SIG-M5 treated with dmso at 0.1 percent for 504 hours (cell line): Measurements from ENCODE around the gene PEPD.
A peak's percentile ranks its signal among the peaks of the same experiment; 100 is the strongest.

Experiments used
- DNase-seq: peaks from one replicate; lab custom pipeline; 2025; ENCODE audit not compliant: unreplicated experiment; lab: John Stamatoyannopoulos, UW

PEPD gene

DNA sequence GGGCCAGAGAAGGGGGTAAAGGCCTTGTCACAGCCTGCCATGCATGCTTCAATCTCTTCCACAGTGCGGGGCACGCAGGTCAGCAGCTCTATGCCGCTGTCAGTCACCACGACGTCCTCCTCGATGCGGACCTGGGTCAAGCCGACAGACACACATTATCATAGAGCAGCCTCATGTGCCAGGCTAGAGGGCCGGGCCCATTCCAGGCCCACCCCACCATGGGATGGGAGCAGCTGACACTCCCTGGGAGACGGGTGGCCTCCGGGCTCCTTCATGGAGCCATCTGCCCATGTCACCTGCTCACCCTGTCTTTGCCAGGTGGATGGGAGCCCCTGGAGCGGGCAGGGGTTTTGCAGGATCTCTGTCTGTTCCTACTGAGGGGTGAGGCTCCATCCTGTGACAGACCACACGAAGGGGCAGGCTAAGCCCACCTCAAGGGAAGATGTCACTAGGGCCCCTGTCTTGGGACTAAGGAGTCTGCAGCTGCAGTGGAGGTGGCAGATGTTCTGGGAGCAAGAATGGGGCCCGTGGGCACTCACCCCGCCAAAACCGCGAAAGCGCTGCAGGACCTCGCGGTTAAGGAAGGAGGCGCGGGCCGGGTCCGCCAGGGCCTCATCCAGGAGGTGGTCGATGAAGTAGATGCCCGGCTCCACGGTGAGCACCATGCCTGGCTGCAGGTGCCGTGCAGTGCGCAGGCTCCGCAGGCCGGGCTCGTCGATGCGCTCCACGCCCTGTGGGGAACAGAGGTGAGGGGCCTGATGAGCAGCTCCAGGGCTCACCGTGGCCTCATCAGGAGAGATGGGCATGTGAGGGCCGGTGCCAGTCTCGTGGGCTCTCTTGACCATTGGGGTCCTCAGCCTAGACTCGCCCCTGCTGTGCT lies 134.0 kb downstream of the PEPD start:
- DNase-seq = no peak

DNA sequence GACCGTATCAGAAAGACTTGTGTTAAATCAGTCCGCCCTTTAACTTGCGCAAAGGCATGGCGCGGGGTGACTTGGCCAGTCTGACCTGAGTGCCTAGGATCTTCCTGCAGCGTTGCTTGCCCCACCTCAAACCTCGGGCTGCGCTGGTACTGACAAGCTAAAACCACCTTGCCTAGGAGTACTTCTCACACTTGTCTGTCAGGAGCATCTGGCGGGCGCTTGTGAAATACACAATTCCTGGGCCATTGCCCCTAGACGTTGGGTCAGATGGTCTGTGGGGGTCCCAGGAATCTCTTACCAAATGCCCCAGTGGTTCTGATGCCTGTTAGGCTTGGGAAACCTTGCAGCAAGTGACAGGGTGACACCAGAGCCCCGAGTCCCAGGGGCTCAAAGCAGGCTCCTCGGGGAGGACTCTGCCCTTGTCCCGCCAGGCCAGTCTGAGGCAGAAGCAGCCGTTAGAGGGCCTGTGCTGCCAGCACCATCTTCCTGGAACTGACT lies 135.2 kb downstream of the PEPD start:
- no peak for DNase-seq

DNA sequence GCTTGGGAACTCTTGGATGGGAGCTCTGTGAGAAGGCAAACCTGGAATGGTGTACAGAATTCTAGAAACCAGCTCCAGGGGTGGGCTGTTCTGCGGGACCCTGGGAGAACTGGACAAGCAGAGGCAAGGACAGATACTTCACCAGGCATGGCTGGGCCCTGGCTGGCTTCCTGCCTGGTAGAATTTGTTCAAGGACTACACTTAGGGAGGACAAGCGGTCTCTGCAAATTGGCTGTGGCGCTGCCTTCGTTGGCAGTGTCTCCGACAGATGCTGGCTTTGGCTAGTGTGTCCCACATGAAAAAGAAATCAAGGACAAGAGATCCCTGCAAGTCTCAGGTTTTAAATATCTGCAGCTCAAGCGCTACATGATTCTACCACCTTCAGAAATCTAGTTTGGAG lies 135.6 kb downstream of the PEPD start:
- DNase-seq = no peak

DNA sequence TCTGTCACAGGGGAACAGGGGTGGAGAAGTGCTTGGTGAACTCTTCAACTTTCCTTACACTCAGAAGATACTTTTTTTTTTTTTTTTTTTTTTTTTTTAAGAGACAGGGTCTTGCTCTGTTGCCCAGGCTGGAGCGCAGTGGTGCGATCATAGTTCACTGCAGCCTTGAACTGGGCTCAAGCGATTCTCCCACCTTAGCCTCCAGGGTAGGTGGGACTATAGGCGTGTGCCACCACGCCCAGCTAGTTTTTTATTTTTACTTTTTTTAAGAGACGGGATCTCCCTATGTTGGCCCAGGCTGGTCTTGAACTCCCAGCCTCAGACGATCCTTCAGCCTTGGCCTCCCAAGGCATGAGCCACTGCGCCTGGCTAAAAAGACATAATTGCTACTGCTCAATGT lies 136.6 kb downstream of the PEPD start:
- DNase-seq = no peak

DNA sequence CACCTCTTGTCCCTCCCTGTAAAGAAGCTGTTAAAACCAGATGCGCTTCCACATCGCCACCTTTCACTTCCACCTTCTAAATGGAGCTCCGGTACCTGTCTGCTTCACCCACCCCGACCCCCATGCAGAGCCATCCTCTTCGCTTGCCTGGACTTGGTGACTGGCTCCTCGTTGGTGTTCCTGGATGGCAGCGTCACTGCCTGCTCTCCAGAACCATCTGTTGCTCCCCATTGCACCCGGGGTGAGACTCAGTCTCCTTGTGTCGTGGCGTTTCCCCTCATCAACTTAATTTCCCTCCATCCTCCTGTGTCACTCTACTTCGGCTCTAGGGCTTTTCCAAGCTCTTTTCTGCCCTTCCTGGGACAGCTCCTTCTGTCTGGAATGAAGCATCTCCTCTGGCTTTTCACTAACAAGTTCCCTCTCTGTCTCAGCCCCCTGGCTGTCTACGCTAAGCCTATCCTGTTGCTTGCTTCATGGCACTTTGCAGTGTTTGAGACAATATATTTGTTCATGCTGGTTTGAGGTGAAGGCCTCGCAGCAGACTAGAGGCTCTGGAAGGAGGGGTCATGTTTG lies 137.8 kb downstream of the PEPD start:
- no peak for DNase-seq

DNA sequence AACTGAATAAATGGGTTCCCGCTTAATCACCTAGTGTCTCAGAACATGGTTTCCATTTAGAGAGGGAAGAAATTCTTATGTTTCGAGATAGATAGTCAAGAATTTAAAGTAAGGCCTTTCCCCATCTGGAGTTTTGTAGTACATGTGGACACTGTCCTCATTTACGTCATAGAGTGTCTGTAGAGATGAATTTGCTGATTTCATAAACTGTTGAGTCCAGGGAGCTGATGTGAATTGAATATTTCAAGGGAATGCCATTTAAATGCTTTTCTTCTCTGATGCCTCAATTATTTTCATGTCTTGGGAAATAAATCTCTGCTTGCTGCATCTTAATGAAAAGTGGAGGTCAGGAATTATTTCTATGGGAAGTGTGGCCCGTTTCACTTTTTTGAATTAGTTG lies 138.6 kb downstream of the PEPD start:
- no peak for DNase-seq

DNA sequence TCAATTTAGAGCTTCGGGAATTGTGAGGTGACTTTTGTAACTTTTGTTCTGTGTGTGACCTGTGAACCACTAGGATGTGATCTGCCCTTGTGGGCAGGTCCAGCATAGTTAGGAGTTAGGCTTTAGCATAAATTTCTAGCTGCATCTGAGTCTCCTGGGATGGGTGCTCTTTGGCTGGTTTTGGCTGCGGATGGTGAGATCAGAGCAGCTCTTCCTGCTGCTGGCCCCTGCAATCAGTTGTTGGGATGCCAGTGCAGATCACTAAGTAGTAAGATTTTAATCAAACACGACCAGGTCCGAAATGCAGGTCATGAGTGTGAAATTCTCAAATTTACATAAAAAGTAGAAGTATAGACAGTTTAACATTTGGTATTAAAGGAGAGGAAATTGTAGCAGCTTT lies 139.6 kb downstream of the PEPD start:
- no peak for DNase-seq

DNA sequence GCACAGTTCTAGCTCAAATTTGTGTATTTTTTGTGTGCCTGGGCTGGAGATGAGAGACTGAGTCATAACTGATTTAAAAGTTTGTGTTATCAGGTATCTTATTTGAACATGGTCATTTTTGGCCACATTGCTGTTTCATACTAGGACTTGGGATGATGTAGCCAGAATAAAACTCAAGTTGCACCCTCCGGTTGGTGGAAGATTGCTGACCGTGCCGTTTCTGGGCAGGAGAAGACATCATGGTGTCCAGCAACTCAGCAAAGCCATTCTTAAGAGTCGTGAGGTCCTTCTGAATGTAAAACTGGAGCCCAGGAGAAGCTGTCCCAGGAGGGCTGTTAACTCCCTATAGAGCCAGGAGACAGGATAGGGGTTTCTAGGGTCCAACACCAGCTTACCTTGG lies 140.5 kb downstream of the PEPD start:
- no peak for DNase-seq

DNA sequence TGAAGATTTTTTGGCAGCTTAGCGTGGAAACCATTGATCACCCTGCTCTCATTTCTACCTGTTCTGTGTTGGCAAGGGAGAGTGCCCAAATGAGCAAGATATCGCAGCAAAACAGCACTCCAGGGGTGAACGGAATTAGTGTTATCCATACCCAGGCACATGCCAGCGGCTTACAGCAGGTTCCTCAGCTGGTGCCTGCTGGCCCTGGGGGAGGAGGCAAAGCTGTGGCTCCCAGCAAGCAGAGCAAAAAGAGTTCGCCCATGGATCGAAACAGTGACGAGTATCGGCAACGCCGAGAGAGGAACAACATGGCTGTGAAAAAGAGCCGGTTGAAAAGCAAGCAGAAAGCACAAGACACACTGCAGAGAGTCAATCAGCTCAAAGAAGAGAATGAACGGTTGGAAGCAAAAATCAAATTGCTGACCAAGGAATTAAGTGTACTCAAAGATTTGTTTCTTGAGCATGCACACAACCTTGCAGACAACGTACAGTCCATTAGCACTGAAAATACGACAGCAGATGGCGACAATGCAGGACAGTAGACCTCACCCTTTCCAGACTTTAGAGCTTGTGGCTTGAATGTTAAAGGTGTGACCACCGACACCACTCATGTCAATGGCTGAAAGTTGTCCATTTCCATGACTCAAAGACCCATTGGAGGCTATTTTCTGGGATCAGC lies 142.3 kb downstream of the PEPD start:
- no peak for DNase-seq

DNA sequence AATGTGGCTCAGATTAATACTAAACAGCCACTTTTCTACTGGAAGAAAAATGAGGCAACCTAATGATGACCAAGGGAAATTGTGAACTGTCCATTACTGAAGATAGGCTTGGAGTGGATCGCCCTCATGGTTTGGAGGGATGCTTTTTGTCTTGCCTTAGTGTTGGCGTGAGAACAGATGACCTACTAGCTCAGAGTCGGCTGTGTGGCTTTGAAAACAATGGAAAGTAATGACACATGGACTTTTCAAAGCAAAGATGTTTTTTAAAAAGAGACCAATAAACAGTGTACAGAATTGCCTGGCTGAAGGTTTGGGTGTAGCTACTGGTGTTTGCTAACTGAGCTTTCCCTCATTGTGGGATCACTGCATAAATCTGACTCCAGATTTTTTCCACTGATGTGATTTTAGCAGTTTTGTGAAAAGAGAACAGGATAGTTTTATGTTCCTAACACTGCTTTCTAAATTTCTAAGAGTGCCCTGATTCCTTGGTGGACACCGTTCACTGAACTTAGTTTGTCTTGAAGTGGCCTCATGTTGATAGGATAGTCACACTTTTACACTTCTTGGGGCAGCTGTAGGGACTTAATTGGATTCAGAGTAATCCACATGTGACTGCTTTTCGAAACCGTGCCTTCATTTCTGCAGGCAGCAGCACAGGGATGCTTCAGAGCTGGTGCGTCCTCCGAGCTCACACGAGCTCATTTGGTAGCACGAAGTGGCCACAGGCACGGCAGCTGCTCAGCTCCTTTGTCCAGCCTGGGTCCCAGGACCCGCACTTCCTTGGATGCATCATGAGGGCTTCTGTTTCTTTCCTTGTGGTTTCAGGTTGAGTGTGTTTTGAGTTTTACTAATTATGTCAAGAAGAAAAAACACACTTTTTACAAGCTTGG lies 143.8 kb downstream of the PEPD start:
- DNase-seq = no peak

DNA sequence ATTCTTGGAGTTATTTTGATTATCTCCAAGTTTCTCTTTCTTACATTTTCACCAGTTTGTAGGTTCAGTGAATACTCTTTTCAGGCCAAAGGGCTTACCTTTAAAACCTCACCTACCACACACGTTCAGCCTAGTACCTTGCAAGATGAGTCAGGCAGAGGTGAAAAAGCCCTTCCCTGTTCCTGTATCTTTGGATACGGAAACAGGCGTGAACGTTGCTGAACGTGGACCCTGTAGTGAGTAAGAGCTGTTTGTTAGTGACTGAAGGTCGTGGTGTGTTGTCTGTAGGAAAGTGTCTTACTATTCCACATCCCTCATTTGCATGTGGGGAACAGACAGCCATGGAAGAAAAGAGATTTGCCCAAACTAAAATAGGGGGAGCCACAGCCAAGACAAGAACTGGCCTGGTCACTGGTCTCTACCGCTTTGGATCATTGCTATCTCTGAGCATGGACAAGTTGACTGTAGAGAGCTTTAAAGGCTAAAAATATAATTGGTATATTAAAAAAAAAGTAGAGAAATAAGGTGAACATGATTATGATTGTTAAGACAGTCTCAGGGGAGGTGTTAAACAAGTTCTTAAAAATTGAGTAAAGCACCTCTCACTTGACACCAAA lies 144.5 kb downstream of the PEPD start:
- no peak for DNase-seq

DNA sequence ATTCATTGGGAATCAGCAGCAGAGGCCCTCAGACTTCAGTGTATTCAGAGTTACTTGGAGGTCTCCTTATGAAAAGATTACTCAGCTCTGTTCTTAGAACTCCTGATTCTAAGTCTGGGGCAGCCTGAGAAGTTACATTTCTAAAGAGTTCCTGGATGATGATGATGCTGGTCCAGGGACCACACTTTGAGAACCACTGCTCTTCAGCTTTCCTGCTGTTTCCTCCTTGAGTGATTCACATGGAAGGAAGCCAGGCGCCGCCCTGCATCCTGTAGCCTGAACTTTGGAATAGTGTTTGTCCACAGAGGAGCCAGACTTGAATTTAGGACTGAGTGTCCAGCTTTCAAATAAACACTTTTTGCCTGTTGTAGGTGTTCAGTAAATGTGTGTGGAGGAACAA lies 145.2 kb downstream of the PEPD start:
- DNase-seq = no peak

DNA sequence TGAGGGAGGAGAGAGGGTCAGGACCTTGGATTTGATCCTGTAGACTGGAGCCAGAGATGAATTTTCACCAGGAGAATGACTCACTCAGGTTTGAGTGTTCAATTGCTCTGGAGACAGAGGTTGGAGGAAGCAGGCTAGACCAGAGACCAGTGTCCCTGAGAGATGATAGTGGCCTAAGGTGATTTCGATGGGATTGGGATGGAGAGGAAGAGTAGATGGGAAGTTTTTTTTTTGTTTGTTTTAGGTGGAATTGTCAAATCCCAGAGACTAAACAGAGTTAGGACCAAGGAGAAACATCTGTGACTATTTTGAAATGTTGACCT lies 145.8 kb downstream of the PEPD start:
- DNase-seq = no peak

DNA sequence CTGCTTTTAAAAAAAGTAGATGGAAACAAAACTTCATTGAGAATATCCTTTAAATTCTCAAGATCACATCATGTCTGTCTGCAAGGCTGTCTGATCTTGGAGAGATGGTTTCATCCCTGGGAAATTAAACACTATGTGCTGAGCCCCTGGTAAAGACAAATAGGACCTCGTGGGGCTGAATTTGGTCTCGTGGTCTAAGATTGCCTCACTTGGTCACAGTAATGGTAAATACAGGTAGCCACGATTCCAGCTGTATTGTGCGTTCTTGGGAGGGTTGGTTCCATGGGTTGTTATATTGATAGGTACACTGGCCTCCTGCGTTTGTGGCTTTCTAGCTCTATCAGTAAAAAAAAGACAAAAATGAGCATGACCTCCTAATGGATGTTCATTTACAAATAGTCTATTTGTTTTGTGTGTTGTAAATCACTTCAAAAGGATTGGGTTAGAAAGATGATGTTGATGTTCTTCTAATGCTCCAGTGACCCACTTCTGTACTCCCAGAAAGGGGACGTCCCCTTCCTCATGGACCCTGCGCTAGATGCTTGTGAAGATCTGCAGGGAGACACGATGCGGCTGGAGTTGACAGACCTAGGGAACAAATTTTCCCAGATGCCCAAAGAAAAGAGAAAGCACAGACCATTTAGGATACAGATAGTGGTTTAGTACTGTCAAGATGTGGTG lies 146.3 kb downstream of the PEPD start:
- no peak for DNase-seq

DNA sequence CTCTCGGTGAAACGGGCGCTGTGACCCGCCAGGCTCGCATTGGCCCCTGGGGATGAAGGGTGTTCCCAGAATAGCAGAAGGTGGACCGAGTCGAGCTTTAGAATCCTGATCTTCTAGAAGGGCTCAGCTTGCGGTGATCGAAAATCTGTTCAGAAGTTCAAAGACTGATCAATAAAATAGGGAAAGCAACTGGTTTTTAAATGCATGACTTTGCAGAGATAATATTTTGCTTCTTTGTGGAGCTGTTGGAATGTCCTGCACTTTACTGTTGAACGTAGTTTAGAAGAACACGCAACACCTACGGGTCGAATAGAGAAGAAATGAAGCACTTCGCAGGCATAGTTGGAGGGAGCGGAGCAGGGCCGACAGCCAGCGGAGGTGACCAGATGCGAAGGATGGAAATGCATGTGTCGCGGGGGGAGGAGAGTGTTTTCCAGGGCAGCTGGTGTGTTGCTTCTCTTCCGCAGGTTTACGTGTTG lies 147.3 kb downstream of the PEPD start:
- DNase-seq = peak; percentile 30

DNA sequence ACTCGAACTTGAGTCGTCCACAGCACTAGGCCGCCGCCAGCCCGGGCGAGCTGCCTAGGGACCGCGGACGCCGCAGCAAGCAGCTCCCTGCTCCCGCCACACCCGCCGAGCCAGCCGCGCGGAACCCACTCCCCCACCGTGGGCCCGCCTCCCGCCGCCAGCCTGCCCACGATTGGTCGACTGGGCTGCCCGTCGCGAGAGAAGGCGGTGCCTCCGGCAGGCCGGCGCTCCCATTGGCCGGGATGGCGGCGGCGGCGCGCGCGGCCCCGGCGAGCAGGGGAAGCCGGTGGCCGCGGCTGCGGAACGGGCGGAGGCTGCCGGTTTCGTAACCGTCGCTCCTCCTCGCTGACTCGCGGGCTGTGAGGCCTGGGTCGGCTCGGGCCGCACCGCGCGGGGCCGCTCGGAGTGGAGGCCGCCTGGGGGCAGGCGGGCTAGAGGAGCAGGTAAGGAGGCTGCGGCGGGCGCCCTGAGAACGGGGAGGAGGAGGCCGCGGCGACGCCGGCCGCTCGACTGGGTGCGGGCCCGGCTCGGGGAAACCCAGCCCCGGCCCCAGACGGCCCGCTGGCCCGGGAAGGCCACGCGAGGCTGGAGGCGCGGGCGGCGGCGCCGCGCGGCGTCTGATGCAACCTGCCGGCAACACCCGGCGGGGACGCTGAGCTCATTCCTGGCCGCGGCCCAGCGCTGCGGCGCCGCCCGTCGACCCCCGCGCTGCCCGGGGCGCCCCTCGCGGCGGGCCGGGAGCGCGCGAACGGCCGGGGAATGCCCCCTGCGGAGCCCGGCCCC lies 147.9 kb downstream of the PEPD start, which contains the start of gene CEBPG:
TSS of gene CEBPG (plus strand) at position 257 of the 783 bp plus-strand sequence. CDS start 5,531 bp downstream, outside the sequence.
- peak; percentile 77 for DNase-seq

DNA sequence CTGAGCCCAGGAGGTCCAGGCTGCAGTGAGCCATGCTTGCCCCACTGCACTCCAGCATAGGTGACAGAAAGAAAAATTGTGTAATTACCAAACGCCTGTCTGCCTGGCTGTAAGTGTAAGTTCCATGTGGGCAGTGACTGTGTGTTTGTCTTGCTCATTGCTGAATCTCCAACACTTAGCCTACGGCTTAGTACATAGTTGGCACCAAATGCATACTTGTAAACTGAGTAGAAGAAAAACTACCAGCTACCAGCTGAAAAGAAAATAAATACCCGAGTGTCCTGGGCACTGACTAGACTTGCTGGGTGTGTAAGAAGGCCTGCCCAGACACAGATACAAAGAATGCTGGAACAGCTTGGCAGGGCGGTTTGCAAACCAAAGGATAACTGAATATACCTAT lies 150.8 kb downstream of the PEPD start:
- DNase-seq = no peak

DNA sequence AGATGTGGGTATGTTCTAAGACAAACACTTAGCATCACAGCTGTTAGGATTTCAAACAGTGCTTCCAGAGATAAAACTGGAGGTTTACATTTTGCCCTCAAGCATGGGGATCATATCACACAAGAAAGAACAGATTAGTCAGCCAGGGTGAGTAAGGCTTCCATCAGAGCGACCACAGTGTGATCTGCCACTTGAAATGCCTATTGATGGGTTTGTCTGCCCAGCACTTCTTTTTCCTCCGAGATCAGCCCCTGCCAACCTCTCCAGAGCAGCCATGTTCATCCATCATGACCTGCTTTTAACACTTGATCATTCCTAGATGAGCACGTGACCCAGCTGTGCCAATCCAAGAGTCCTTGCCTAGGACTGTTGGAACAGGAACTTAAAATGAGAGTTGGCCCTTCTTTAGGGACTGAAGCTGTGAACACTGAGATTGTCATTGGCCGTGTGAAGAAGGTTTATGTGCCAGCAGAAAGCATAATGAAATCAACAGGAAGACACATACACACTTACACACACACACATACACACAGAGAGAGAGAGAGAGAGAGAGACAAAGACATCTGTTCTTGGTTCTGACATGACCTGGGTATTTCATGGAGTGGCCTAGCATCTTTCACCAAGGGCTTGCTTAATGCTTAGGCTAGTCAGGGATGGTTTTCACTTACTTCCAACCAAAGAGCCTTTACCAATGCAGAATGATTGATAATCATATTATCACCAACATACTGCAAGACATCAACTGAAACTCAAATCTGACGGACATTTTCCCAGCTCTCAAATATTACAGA lies 153.3 kb downstream of the PEPD start:
- DNase-seq = no peak
